HUDEP-2 (cell line): ENCODE results near the gene RELL1.

Experiments used
- DNase-seq, 76 experiments: peaks; one replicate each; lab custom pipeline; 2025; ENCODE audit not compliant: unreplicated experiment in 76 of 76; lab: John Stamatoyannopoulos, UW

The RELL1 gene

DNA sequence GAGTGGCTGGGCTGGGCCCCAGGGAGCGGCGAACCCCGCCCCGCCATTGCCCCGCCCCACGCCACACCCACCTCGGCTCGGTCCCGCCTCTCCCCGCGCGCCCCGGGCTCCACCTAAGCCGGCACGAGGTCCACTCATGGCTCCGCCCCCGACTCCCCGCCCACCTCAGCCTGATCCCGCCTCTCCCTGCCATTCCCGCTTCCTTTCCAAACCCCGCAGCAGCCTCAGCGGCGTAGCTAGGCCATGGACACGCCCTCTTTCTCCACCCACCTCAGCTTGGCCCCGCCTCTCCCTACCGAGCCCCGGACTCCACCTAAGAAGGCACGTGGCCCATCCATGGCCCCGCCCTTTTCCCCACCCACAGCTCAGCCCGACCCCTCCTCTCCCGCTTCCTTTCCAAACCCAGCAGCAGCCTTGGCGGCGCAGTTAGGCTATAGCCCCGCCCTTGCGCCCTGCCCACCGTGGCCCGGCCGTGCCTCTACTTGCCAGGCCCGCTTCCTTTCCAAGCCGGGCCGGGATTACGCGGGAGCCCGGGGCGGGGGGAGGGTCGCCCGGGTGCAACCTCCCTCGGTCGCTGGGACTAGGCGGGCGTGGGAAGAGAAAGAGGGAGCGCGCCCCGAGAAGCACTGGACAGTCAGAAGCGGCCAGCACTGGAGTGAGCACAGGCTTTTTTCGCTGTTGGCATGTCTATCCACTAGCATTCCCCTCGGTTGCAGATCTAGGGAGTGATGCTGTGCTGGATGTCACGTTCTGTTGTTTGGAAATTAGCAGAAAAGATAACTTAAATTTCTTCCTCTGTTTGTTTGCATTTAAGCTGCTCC, at the start of gene RELL1:
Gene RELL1, minus strand, starts transcription at position 4 of the 821 bp plus-strand sequence. CDS start 89 bp downstream, outside the sequence.
- DNase-seq: peak; percentile 52 to 99 (median 98)

GRCh38 chr4:37735578-37735977, 49.4 kb upstream of the RELL1 start:
- DNase-seq: no peak

GRCh38 chr4:37734989-37735388, 48.8 kb upstream of the RELL1 start:
- no peak for DNase-seq

GRCh38 chr4:37733240-37733867, 47.2 kb upstream of the RELL1 start:
- DNase-seq: no peak

GRCh38 chr4:37732526-37733186, 46.5 kb upstream of the RELL1 start:
- no peak for DNase-seq

- no peak for DNase-seq
These were observed 43.5 kb upstream of the RELL1 start for GRCh38 chr4:37729649-37730004.

GRCh38 chr4:37728064-37728463, 41.9 kb upstream of the RELL1 start:
- DNase-seq: no peak

DNA sequence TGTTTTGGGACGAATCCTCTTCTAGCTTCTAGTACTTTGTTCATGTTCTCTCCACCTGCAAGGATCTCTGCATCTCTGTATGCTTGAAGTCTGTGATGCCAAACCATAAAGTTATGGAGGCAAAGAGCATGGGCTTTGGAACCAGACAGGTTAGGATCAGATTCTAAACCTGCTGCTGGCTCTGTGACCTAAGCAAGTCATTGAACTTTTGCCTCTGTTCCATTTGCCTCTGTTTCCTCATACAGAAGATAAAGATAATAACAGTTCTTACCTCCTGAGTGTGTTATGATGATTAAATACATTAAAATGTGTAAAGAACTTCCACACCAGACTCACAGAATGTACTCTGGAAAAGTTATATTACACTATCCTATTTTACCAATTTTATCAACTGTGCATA, 41.5 kb upstream of the RELL1 start:
- DNase-seq: no peak

DNA sequence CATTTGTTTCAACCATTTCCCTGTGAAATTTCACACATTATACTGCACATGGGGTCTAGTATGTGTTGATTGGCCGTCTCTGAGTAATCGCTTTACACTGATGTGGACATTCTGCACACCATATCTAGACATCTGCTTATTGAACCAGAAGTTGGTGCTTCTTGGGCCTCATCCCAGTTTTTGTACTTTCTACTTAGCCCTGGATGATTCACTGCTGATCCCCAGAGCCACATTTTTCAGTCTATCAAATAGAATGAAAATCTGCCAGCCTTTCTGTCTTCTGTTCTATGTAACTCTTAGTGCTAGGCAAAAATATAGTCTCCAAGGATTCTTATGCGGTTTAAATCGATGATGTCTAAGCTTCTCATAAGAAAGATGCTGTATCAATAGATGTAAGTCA, 40.5 kb upstream of the RELL1 start:
- DNase-seq: no peak

- no peak for DNase-seq
These were observed 39.5 kb upstream of the RELL1 start for GRCh38 chr4:37725718-37726117.

DNA sequence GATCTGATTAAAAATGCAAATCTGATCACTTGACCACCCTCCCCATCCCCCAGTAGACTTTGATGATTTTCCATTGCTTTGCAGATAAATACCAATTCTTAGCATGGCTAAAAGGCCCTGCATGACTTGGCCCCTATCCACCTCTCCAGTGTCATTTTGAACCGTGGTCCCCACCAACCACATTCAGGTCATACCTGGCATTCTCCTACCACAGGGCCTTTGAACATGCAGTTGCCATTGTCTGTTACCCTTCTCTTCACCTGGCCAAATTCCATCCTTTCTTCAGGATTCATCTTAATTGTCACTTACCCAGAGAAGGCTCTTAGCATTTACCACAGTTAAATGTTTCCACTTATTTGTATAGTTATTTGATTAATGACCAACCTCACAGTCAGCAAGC, 36.9 kb upstream of the RELL1 start:
- no peak for DNase-seq

- DNase-seq: no peak
These were observed 35.9 kb upstream of the RELL1 start for GRCh38 chr4:37721995-37722638.

DNA sequence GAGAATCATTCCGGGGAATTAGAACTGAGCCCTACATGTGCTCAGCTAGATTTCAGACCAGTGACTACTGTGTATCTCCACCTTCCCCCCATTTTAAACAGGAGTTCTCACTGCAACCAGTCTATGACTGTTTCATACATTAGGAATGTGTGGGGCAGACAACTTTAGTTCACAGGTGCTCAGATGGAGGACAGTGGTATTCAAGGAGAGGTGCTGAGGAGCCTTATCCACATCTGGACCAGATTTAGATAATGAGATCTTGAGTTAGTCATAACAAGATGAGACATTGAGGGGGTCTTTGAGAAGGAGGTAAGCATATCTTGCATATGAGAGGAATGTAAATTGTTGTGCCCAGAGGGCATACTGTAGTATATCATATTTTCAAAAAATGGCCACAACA, 32.8 kb upstream of the RELL1 start:
- DNase-seq: no peak

- DNase-seq: no peak
These were observed 31.4 kb upstream of the RELL1 start for GRCh38 chr4:37717576-37717975.

- peak in 2 of 76 experiments; percentile 0 to 1 for DNase-seq
These were observed 29.8 kb upstream of the RELL1 start for GRCh38 chr4:37715889-37716402.

DNA sequence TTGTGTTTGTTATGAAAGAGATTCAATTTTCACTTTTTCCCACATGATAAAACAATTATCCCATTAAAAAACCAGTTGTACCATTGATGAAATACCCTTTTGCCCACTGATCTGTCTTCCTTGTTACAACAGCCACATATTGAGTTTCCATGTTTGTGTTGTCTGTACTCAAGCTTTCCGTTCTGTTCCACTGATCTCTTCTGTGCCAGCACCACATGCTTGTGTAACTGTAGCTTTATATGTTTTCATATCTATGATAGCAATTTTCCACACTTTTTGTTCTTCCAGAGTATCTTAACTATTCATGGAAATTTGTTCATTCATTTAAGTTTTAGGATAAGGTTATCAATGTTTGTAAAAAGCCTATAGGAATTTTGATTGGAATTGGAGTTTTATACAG, 24.3 kb upstream of the RELL1 start:
- DNase-seq: no peak

GRCh38 chr4:37706032-37706431, 19.9 kb upstream of the RELL1 start:
- no peak for DNase-seq

DNA sequence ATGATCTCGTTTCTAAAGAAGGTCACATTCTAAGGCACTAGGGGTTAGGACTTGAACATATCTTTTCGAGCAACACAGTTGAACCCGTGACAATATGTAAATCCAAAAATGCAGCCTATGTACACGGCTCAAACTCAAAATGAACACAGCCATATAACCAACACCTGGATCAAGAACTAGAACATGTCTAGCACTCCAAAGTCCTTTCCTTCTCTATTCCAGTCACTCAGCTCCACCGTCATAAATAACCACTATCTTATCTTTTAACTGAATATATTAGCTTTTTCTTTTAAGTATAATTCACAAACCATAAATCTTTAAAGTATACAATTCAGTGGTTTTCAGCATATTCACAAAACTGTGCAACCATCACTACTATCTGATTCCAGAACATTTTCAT, 19.4 kb upstream of the RELL1 start:
- no peak for DNase-seq

DNA sequence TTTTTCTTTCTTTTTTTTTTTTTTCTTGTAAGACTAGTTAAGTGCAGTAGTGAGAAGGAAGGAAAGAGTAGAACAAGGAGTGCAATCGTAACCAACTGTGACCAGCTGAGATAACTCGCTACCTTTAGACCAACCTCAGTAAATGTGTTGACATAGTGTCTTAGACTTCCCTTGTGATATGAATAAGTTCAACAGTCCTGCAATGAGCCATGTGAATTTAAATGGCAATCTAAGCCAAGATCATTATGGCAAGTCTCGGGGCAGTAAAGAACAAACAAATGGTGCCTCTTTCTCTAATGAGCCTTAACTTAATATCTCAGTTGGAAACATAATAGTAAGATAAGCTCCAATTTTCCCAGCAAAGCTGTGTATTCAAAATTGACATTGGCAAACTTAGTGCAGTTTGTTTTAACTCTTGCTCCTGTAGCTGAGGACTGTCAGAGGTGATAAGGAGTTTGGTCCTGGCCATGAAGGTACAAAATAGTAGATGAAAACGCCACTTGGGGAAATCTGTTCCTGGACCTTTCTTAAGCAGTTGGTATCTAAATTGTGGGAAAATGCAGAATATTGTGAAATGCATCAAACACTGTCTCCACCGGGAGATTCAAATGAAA, 13.8 kb upstream of the RELL1 start:
- no peak for DNase-seq

DNA sequence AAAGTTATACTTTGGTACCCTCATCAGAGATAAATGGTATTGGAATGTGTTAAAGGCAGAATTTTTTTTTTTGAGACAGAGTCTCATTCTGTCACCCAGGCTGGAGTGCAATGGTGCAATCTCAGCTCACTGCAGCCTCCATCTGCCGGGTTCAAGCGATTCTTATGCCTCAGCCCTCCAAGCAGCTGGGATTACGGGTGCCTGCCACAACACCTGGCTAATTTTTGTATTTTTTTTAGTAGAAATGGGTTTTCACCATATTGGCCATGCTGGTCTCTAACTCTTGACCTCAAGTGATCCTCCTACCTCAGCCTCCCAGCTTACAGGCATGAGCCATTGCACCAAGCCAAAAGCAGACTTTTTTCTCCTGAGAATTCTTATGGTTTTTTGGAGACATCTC, 11.4 kb upstream of the RELL1 start:
- no peak for DNase-seq
